H1 (cell line): ENCODE data around the gene GALNT12. TPM values are rescaled to one million over a fixed set of nuclear protein-coding genes. Genes with fewer than 3 reads are reported as not detected.

ENCODE experiments used
- CTCF ChIA-PET: fragments of 300-600 bp; sonication (Branson Sonifier 250); formaldehyde crosslinking; loops from one replicate; lab custom pipeline; 2021; ENCODE audit not compliant: partially characterized antibody; lab: Charles Lee
- POLR2A ChIA-PET: fragments of 300-600 bp; sonication (Branson Sonifier 250); formaldehyde crosslinking; loops from one replicate; lab custom pipeline; 2021; ENCODE audit warnings: inconsistent platforms; ENCODE audit not compliant: partially characterized antibody; lab: Charles Lee
- DNase-seq, 2 experiments: peaks; one replicate each; pipeline versions ENCODE4 v3.0.0 to v3.0.0-alpha.2; 2010 to 2022; ENCODE audit warnings: low spot score in 2 of 2, low read depth in 1 of 2, mixed read lengths in 1 of 2
- FAIRE-seq: peaks from 2 replicates; lab custom pipeline; 2011; peaks lifted over from hg19 to GRCh38; lab: Jason Lieb, UNC
- H2AFZ ChIP-seq: 2 replicates; pipeline ENCODE4 v1.8.1; 2012; ENCODE audit warnings: low read length, inconsistent platforms
- H2AK5ac ChIP-seq: 2 replicates; pipeline ENCODE4 v1.6.1; 2013; ENCODE audit warnings: low read depth, low read length
- H2BK120ac ChIP-seq: replicated peaks from 2 replicates; pipeline ENCODE3; 2013; ENCODE audit warnings: low read depth, low read length, inconsistent platforms
- H2BK12ac ChIP-seq: 2 replicates; pipeline ENCODE4 v1.6.1; 2013; ENCODE audit warnings: low read depth, low read length
- H2BK15ac ChIP-seq: 2 replicates; pipeline ENCODE4 v1.6.1; 2013; ENCODE audit warnings: low read length
- H2BK20ac ChIP-seq: 2 replicates; pipeline ENCODE4 v1.6.1; 2013; ENCODE audit warnings: low read length
- H2BK5ac ChIP-seq: 2 replicates; pipeline ENCODE4 v1.6.1; 2013; ENCODE audit warnings: low read depth, low read length
- H3K14ac ChIP-seq: 2 replicates; pipeline ENCODE4 v1.6.1; 2013; ENCODE audit warnings: inconsistent platforms; ENCODE audit not compliant: insufficient read length
- H3K18ac ChIP-seq: 2 replicates; pipeline ENCODE4 v1.6.1; 2013; ENCODE audit warnings: low read length; ENCODE audit errors: extremely low read depth
- H3K23ac ChIP-seq: 2 replicates; pipeline ENCODE4 v1.6.1; 2013; ENCODE audit warnings: inconsistent platforms; ENCODE audit not compliant: insufficient read length
- H3K23me2 ChIP-seq: 2 replicates; pipeline ENCODE4 v1.6.1; 2013; ENCODE audit warnings: low read depth, low read length
- H3K27ac ChIP-seq: 2 replicates; pipeline ENCODE4 v1.6.1; 2011; ENCODE audit warnings: low read depth, low read length, inconsistent platforms
- H3K27me3 ChIP-seq, 4 experiments: replicated peaks in 1 of 4; 1 replicate in 1 of 4; 2 replicates in 3 of 4; pipeline versions ENCODE4 v1.6.1 to v1.8.1; 2011 to 2013; ENCODE audit warnings: low read length in 3 of 4, mild to moderate bottlenecking in 3 of 4, inconsistent platforms in 2 of 4, mixed read lengths in 2 of 4, moderate library complexity in 1 of 4; ENCODE audit not compliant: control insufficient read depth in 3 of 4, insufficient read depth in 3 of 4; ENCODE audit errors: extremely low read depth in 1 of 4
- H3K36me3 ChIP-seq, 4 experiments: 2 replicates each; pipeline versions ENCODE4 v1.6.1 to v1.8.1; 2011 to 2013; ENCODE audit warnings: mild to moderate bottlenecking in 4 of 4, low read length in 3 of 4, moderate library complexity in 2 of 4, control low read depth in 1 of 4, inconsistent platforms in 1 of 4; ENCODE audit not compliant: insufficient read depth in 4 of 4, control insufficient read depth in 2 of 4
- H3K4ac ChIP-seq: replicated peaks from 2 replicates; pipeline ENCODE3; 2013; ENCODE audit warnings: low read length, low read depth, mixed read lengths, inconsistent platforms; ENCODE audit not compliant: insufficient read length
- H3K4me1 ChIP-seq, 4 experiments: replicated peaks in 1 of 4; 1 replicate in 1 of 4; 2 replicates in 3 of 4; pipeline versions ENCODE4 v1.6.1 to v1.8.1; 2011 to 2013; ENCODE audit warnings: low read length in 3 of 4, inconsistent platforms in 2 of 4, mixed read lengths in 1 of 4; ENCODE audit not compliant: insufficient read depth in 4 of 4, control insufficient read depth in 3 of 4
- H3K4me2 ChIP-seq, 2 experiments: 2 replicates each; pipeline versions ENCODE4 v1.6.1 to v1.8.1; 2011 to 2013; ENCODE audit warnings: low read depth in 2 of 2, low read length in 2 of 2, control low read depth in 1 of 2, inconsistent platforms in 1 of 2, mild to moderate bottlenecking in 1 of 2; ENCODE audit not compliant: insufficient read depth in 1 of 2
- H3K4me3 ChIP-seq, 4 experiments: fragments of 200-600, 300-600 bp in 1 of 4; sonication (generic), shearing (Covaris generic), sonication (Bioruptor Twin) in 1 of 4; 2 replicates each; pipeline versions ENCODE4 v1.5.1 to v1.8.1; 2011 to 2016; ENCODE audit warnings: low read length in 4 of 4, low read depth in 3 of 4, control low read depth in 2 of 4, inconsistent platforms in 2 of 4, mild to moderate bottlenecking in 2 of 4, mixed read lengths in 1 of 4, moderate library complexity in 1 of 4; ENCODE audit not compliant: insufficient read depth in 2 of 4; ENCODE audit errors: extremely low read depth in 1 of 4
- H3K56ac ChIP-seq: replicated peaks from 2 replicates; pipeline ENCODE3; 2013; ENCODE audit warnings: low read depth, mild to moderate bottlenecking, mixed read lengths, low read length, inconsistent platforms; ENCODE audit not compliant: insufficient read length
- H3K79me1 ChIP-seq: 2 replicates; pipeline ENCODE4 v1.6.1; 2013; ENCODE audit warnings: low read depth, low read length, control low read depth
- H3K79me2 ChIP-seq, 2 experiments: 2 replicates each; pipeline versions ENCODE4 v1.6.1 to v1.8.1; 2012 to 2013; ENCODE audit warnings: low read length in 2 of 2, mild to moderate bottlenecking in 2 of 2, inconsistent platforms in 1 of 2; ENCODE audit not compliant: insufficient read depth in 2 of 2, control insufficient read depth in 1 of 2
- H3K9ac ChIP-seq, 4 experiments: replicated peaks in 1 of 4; 1 replicate in 1 of 4; 2 replicates in 3 of 4; pipeline versions ENCODE4 v1.6.1 to v1.8.1; 2011 to 2013; ENCODE audit warnings: low read depth in 3 of 4, low read length in 3 of 4, control low read depth in 2 of 4, mild to moderate bottlenecking in 2 of 4, moderate library complexity in 2 of 4, inconsistent platforms in 1 of 4; ENCODE audit errors: extremely low read depth in 1 of 4
- H3K9me3 ChIP-seq, 2 experiments: 2 replicates each; pipeline versions ENCODE4 v1.6.1 to v1.8.1; 2012 to 2013; ENCODE audit warnings: mild to moderate bottlenecking in 2 of 2, moderate library complexity in 2 of 2, control low read depth in 1 of 2, inconsistent platforms in 1 of 2, low read depth in 1 of 2, low read length in 1 of 2, mixed read lengths in 1 of 2; ENCODE audit not compliant: insufficient read depth in 2 of 2
- H4K20me1 ChIP-seq, 2 experiments: replicated peaks in 1 of 2; 2 replicates each; pipeline versions ENCODE3 to v1.8.1; 2011 to 2013; ENCODE audit warnings: inconsistent platforms in 2 of 2, low read length in 2 of 2, mild to moderate bottlenecking in 1 of 2; ENCODE audit not compliant: insufficient read depth in 2 of 2, control insufficient read depth in 1 of 2
- H4K5ac ChIP-seq: 2 replicates; pipeline ENCODE4 v1.6.1; 2013; ENCODE audit warnings: low read length, low read depth, mixed read lengths, inconsistent platforms; ENCODE audit not compliant: insufficient read length
- H4K8ac ChIP-seq: 2 replicates; pipeline ENCODE4 v1.8.0; 2013; ENCODE audit warnings: mild to moderate bottlenecking, moderate library complexity, low read length, inconsistent platforms; ENCODE audit not compliant: insufficient read depth; ENCODE audit errors: extremely low read depth
- H4K91ac ChIP-seq: replicated peaks from 2 replicates; pipeline ENCODE3; 2013; ENCODE audit warnings: low read length, mixed read lengths, inconsistent platforms; ENCODE audit not compliant: insufficient read length
- BRCA1 ChIP-seq: IDR thresholded peaks from 2 replicates; pipeline ENCODE4 v1.6.1; 2012; ENCODE audit warnings: low read depth, low read length, improper control_type of control experiment
- CTBP2 ChIP-seq: IDR thresholded peaks from 2 replicates; pipeline ENCODE4 v1.7.0; 2011; ENCODE audit warnings: borderline replicate concordance, mild to moderate bottlenecking, moderate library complexity, mixed read lengths, low read length; ENCODE audit not compliant: insufficient read depth, insufficient read length
- NRF1 ChIP-seq: IDR thresholded peaks from 2 replicates; pipeline ENCODE4 v1.6.1; 2011; ENCODE audit warnings: mild to moderate bottlenecking, low read depth, low read length, improper control_type of control experiment
- POLR2A ChIP-seq, 2 experiments: IDR thresholded peaks; 1 replicate in 1 of 2; 2 replicates in 1 of 2; pipeline ENCODE4 v1.6.1; 2011; ENCODE audit warnings: low read depth in 2 of 2, low read length in 2 of 2, mild to moderate bottlenecking in 2 of 2; ENCODE audit errors: control extremely low read depth in 1 of 2
- WGBS, 2 experiments: shearing (Covaris generic) in 1 of 2; methylation state at CpG; one replicate each; pipeline versions ENCODE4 v1.1.6 to v1.1.7; 2013 to 2015; ENCODE audit warnings: low lambda C conversion rate in 2 of 2, mixed read lengths in 2 of 2, inconsistent platforms in 1 of 2, low coverage in 1 of 2, missing lambda C conversion rate in 1 of 2; ENCODE audit not compliant: insufficient replicate concordance in 2 of 2, insufficient coverage in 1 of 2, insufficient read length in 1 of 2; ENCODE audit errors: extremely low coverage in 1 of 2, missing lambda C conversion rate in 1 of 2; 5-methylcytosine and 5-hydroxymethylcytosine counted together
- polyA plus RNA-seq, 7 experiments: library from polyadenylated mRNA; depleted of rRNA in 3 of 7; stranded (reverse) in 5 of 7; unstranded in 2 of 7; fragments of >200 nt in 5 of 7; fragments of 200-250 nt in 2 of 7; gene quantifications; 1 replicate in 5 of 7; 2 replicates in 1 of 7; 4 replicates in 1 of 7; pipeline versions ENCODE4 v1.2.1 to v1.2.3, GENCODE V29; 2011 to 2013; ENCODE audit warnings: missing spikeins in 2 of 7, mixed read lengths in 2 of 7
- total RNA-seq: library from RNA; stranded (reverse); fragmentation: NEBNext Ultra II Directional; extraction: Animal tissue kit (Norgen Biotek cat#: 25700); gene quantifications from 2 replicates; pipeline ENCODE4 v1.2.1, GENCODE V29; 2021
- TF ChIP-seq, protein P1 (sequence below), 3 experiments: IDR thresholded peaks; 1 replicate in 2 of 3; 2 replicates in 1 of 3; pipeline versions ENCODE4 v1.5.1 to v1.6.1; 2011; ENCODE audit warnings: low read length in 3 of 3, mild to moderate bottlenecking in 3 of 3, inconsistent platforms in 2 of 3, low read depth in 1 of 3, moderate library complexity in 1 of 3; ENCODE audit not compliant: insufficient read depth in 1 of 3; ENCODE audit errors: control extremely low read depth in 1 of 3

The GALNT12 gene
- total and polyA plus RNA-seq, 2 of the 8 experiments (the other 6 are each of a cell fraction or from before 2014, with no cell fraction given): 16.2 to 19.6 TPM

GRCh38 chr9:98890256-98890655 is 82.8 kb downstream of the GALNT12 start:
- no peak overlapping the region for H3K27ac ChIP-seq
- H4K91ac ChIP-seq: no peak overlapping the region
- H4K8ac ChIP-seq: no peak overlapping the region
- POLR2A ChIA-PET: no interaction called here
- no peak overlapping the region for H3K23ac ChIP-seq
- no peaks in the 10 kb centered on the region for H3K9me3 ChIP-seq
- no peaks in the 10 kb centered on the region for H3K36me3 ChIP-seq
- H3K56ac ChIP-seq: no peak overlapping the region
- H2AK5ac ChIP-seq: no peak overlapping the region
- no peak overlapping the region for H3K14ac ChIP-seq
- no peak overlapping the region for H3K18ac ChIP-seq
- DNase-seq (no peak), FAIRE-seq (no peak)
- H4K5ac ChIP-seq: no peak overlapping the region
- no peak overlapping the region for H2BK120ac ChIP-seq
- H2BK5ac ChIP-seq: no peak overlapping the region
- no peaks in the 10 kb centered on the region for H3K79me2 ChIP-seq
- no peak overlapping the region for H2AFZ ChIP-seq
- H3K79me1 ChIP-seq: no peaks in the 10 kb centered on the region
- H3K9ac ChIP-seq: no peak overlapping the region
- H3K4me1 ChIP-seq: no peaks in the 10 kb centered on the region
- no peaks in the 10 kb centered on the region for H4K20me1 ChIP-seq
- no peak overlapping the region for H2BK15ac ChIP-seq
- CTCF ChIA-PET: no interaction called here
- no peak overlapping the region for H3K4ac ChIP-seq
- no peak overlapping the region for H3K4me3 ChIP-seq
- no peak overlapping the region for H2BK20ac ChIP-seq
- TF ChIP-seq, protein P1, sequence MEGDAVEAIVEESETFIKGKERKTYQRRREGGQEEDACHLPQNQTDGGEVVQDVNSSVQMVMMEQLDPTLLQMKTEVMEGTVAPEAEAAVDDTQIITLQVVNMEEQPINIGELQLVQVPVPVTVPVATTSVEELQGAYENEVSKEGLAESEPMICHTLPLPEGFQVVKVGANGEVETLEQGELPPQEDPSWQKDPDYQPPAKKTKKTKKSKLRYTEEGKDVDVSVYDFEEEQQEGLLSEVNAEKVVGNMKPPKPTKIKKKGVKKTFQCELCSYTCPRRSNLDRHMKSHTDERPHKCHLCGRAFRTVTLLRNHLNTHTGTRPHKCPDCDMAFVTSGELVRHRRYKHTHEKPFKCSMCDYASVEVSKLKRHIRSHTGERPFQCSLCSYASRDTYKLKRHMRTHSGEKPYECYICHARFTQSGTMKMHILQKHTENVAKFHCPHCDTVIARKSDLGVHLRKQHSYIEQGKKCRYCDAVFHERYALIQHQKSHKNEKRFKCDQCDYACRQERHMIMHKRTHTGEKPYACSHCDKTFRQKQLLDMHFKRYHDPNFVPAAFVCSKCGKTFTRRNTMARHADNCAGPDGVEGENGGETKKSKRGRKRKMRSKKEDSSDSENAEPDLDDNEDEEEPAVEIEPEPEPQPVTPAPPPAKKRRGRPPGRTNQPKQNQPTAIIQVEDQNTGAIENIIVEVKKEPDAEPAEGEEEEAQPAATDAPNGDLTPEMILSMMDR (IDR thresholded peaks at IDR 0.05; ENCODE audit: control extremely low read depth in 1 of 3, insufficient read depth in 1 of 3, low read depth in 1 of 3, low read length in 3 of 3): no peak
- TF ChIP-seq CTBP2 (no peak), NRF1 (no peak), POLR2A (IDR thresholded peaks at IDR 0.05; ENCODE audit: control extremely low read depth in 1 of 2, low read depth in 2 of 2, low read length in 2 of 2) (no peak), BRCA1 (no peak)
- H3K23me2 ChIP-seq: no peaks in the 10 kb centered on the region; the same call in 1 of the 2 replicates
- no peak overlapping the region for H3K4me2 ChIP-seq
- no peak overlapping the region for H2BK12ac ChIP-seq
- H3K27me3 ChIP-seq: no peaks in the 10 kb centered on the region
- WGBS, 2 experiments: 86% methylated on average over 7 of the region's 7 CpGs; no CpG with 5 or more reads in 1 of the 2 experiments
